ENCODE measurements around the gene GZMB.

The GZMB gene

GRCh38 chr14:24673059-24673458 lies 39.1 kb upstream of the GZMB start:
- no peak overlapping the region for H3K4ac ChIP-seq (ENCODE audit: low read depth, low read length)
- no peak overlapping the region for H2BK120ac ChIP-seq (ENCODE audit: insufficient read depth, low read length, poor library complexity)
- H3K79me1 ChIP-seq (ENCODE audit: low read length) = no peaks in the 10 kb centered on the region
- H4K91ac ChIP-seq (ENCODE audit: low read depth, low read length) = no peak overlapping the region
- no peak overlapping the region for H2AFZ ChIP-seq (ENCODE audit: insufficient read depth, low read length, poor library complexity)
- H3K18ac ChIP-seq (ENCODE audit: low read length) = no peak overlapping the region
- no peak overlapping the region for H2BK12ac ChIP-seq (ENCODE audit: low read length)
- H3K27ac ChIP-seq (ENCODE audit: low read depth, low read length) = no peak overlapping the region
- WGBS (ENCODE audit: extremely low coverage, insufficient coverage, insufficient read length) = no CpG with 5 or more reads among the region's 2 CpGs
- H3K4me2 ChIP-seq (ENCODE audit: low read length) = no peak overlapping the region
- H4K8ac ChIP-seq (ENCODE audit: low read depth, low read length) = no peak overlapping the region
- no peak overlapping the region for H4K12ac ChIP-seq (ENCODE audit: low read depth, low read length)
- H3K79me2 ChIP-seq (ENCODE audit: control insufficient read depth, insufficient read depth, low read length, poor library complexity) = no peaks in the 10 kb centered on the region
- H2AK5ac ChIP-seq (ENCODE audit: low read length) = no peak overlapping the region
- H2BK5ac ChIP-seq (ENCODE audit: low read depth, low read length, poor library complexity) = no peak overlapping the region
- H3K9ac ChIP-seq (ENCODE audit: low read length) = no peak overlapping the region
- no peaks in the 10 kb centered on the region for H3K27me3 ChIP-seq (ENCODE audit: insufficient read depth, low read length)
- no peak overlapping the region for H3K14ac ChIP-seq (ENCODE audit: low read length)
- DNase-seq = no peak
- no peak overlapping the region for H3K23ac ChIP-seq (ENCODE audit: low read length)
- H3K4me1 ChIP-seq (ENCODE audit: control insufficient read depth in 1 of 2, insufficient read depth in 2 of 2, low read length in 2 of 2) = no peaks in the 10 kb centered on the region
- no peak overlapping the region for H3K4me3 ChIP-seq (ENCODE audit: low read depth, low read length)
- no peaks in the 10 kb centered on the region for H3K36me3 ChIP-seq (ENCODE audit: control insufficient read depth in 1 of 2, insufficient read depth in 2 of 2, low read length in 2 of 2)
- no peaks in the 10 kb centered on the region for H3K9me3 ChIP-seq (ENCODE audit: insufficient read depth, low read depth, low read length)

GRCh38 chr14:24670594-24670993 lies 36.6 kb upstream of the GZMB start:
- no peaks in the 10 kb centered on the region for H3K27me3 ChIP-seq (ENCODE audit: insufficient read depth, low read length)
- H3K4me2 ChIP-seq (ENCODE audit: low read length) = no peak overlapping the region
- no peak overlapping the region for H4K8ac ChIP-seq (ENCODE audit: low read depth, low read length)
- H3K27ac ChIP-seq (ENCODE audit: low read depth, low read length) = no peak overlapping the region
- no peak overlapping the region for H2AFZ ChIP-seq (ENCODE audit: insufficient read depth, low read length, poor library complexity)
- H3K4me1 ChIP-seq (ENCODE audit: control insufficient read depth in 1 of 2, insufficient read depth in 2 of 2, low read length in 2 of 2) = no peaks in the 10 kb centered on the region
- no peak overlapping the region for H3K9ac ChIP-seq (ENCODE audit: low read length)
- no peaks in the 10 kb centered on the region for H3K36me3 ChIP-seq (ENCODE audit: control insufficient read depth in 1 of 2, insufficient read depth in 2 of 2, low read length in 2 of 2)
- H3K23ac ChIP-seq (ENCODE audit: low read length) = no peak overlapping the region
- H4K12ac ChIP-seq (ENCODE audit: low read depth, low read length) = no peak overlapping the region
- H2BK5ac ChIP-seq (ENCODE audit: low read depth, low read length, poor library complexity) = no peak overlapping the region
- no peak overlapping the region for H2BK12ac ChIP-seq (ENCODE audit: low read length)
- no CpG with 5 or more reads among the region's 1 CpG for WGBS (ENCODE audit: extremely low coverage, insufficient coverage, insufficient read length)
- no peak overlapping the region for H3K4ac ChIP-seq (ENCODE audit: low read depth, low read length)
- no peak overlapping the region for H3K18ac ChIP-seq (ENCODE audit: low read length)
- H3K14ac ChIP-seq (ENCODE audit: low read length) = no peak overlapping the region
- no peak overlapping the region for H4K91ac ChIP-seq (ENCODE audit: low read depth, low read length)
- H2AK5ac ChIP-seq (ENCODE audit: low read length) = no peak overlapping the region
- H3K79me1 ChIP-seq (ENCODE audit: low read length) = no peaks in the 10 kb centered on the region
- H3K79me2 ChIP-seq (ENCODE audit: control insufficient read depth, insufficient read depth, low read length, poor library complexity) = no peaks in the 10 kb centered on the region
- no peak overlapping the region for H2BK120ac ChIP-seq (ENCODE audit: insufficient read depth, low read length, poor library complexity)
- H3K4me3 ChIP-seq (ENCODE audit: low read depth, low read length) = no peak overlapping the region
- DNase-seq = no peak
- peaks cover 1% of the 10 kb centered on the region for H3K9me3 ChIP-seq (ENCODE audit: insufficient read depth, low read depth, low read length)

- Histone ChIP-seq H3K4ac (ENCODE audit: low read depth, low read length) (no peak overlapping the region), H4K91ac (ENCODE audit: low read depth, low read length) (no peak overlapping the region), H3K4me3 (ENCODE audit: low read depth, low read length) (no peak overlapping the region), H3K4me1 (ENCODE audit: control insufficient read depth in 1 of 2, insufficient read depth in 2 of 2, low read length in 2 of 2) (no peaks in the 10 kb centered on the region), H2BK5ac (ENCODE audit: low read depth, low read length, poor library complexity) (no peak overlapping the region), H3K27me3 (ENCODE audit: insufficient read depth, low read length) (no peaks in the 10 kb centered on the region), H3K36me3 (ENCODE audit: control insufficient read depth in 1 of 2, insufficient read depth in 2 of 2, low read length in 2 of 2) (no peaks in the 10 kb centered on the region), H3K18ac (ENCODE audit: low read length) (no peak overlapping the region), H3K4me2 (ENCODE audit: low read length) (no peak overlapping the region), H2BK120ac (ENCODE audit: insufficient read depth, low read length, poor library complexity) (no peak overlapping the region), H2AFZ (ENCODE audit: insufficient read depth, low read length, poor library complexity) (no peak overlapping the region), H3K14ac (ENCODE audit: low read length) (no peak overlapping the region), H2BK12ac (ENCODE audit: low read length) (no peak overlapping the region), H4K12ac (ENCODE audit: low read depth, low read length) (no peak overlapping the region), H2AK5ac (ENCODE audit: low read length) (no peak overlapping the region), H4K8ac (ENCODE audit: low read depth, low read length) (no peak overlapping the region), H3K9ac (ENCODE audit: low read length) (no peak overlapping the region), H3K79me2 (ENCODE audit: control insufficient read depth, insufficient read depth, low read length, poor library complexity) (no peaks in the 10 kb centered on the region), H3K9me3 (ENCODE audit: insufficient read depth, low read depth, low read length) (peaks cover 1% of the 10 kb centered on the region), H3K79me1 (ENCODE audit: low read length) (no peaks in the 10 kb centered on the region), H3K27ac (ENCODE audit: low read depth, low read length) (no peak overlapping the region), H3K23ac (ENCODE audit: low read length) (no peak overlapping the region)
- WGBS (ENCODE audit: extremely low coverage, insufficient coverage, insufficient read length) = no CpG with 5 or more reads among the region's 1 CpG
- no peak for DNase-seq
These were observed 35.7 kb upstream of the GZMB start for GRCh38 chr14:24669651-24670050.

GRCh38 chr14:24665440-24665991 lies 31.5 kb upstream of the GZMB start:
- Histone ChIP-seq H3K18ac (ENCODE audit: low read length) (no peak overlapping the region), H3K14ac (ENCODE audit: low read length) (no peak overlapping the region), H4K91ac (ENCODE audit: low read depth, low read length) (no peak overlapping the region), H3K36me3 (ENCODE audit: control insufficient read depth in 1 of 2, insufficient read depth in 2 of 2, low read length in 2 of 2) (no peaks in the 10 kb centered on the region), H3K79me1 (ENCODE audit: low read length) (no peaks in the 10 kb centered on the region), H4K8ac (ENCODE audit: low read depth, low read length) (no peak overlapping the region), H3K4me1 (ENCODE audit: control insufficient read depth in 1 of 2, insufficient read depth in 2 of 2, low read length in 2 of 2) (no peaks in the 10 kb centered on the region), H4K12ac (ENCODE audit: low read depth, low read length) (no peak overlapping the region), H3K9me3 (ENCODE audit: insufficient read depth, low read depth, low read length) (peaks cover 6% of the 10 kb centered on the region), H3K4ac (ENCODE audit: low read depth, low read length) (no peak overlapping the region), H2BK5ac (ENCODE audit: low read depth, low read length, poor library complexity) (no peak overlapping the region), H3K79me2 (ENCODE audit: control insufficient read depth, insufficient read depth, low read length, poor library complexity) (no peaks in the 10 kb centered on the region), H3K23ac (ENCODE audit: low read length) (no peak overlapping the region), H3K9ac (ENCODE audit: low read length) (no peak overlapping the region), H2AK5ac (ENCODE audit: low read length) (no peak overlapping the region), H2AFZ (ENCODE audit: insufficient read depth, low read length, poor library complexity) (no peak overlapping the region), H3K4me2 (ENCODE audit: low read length) (no peak overlapping the region), H2BK12ac (ENCODE audit: low read length) (no peak overlapping the region), H3K27ac (ENCODE audit: low read depth, low read length) (no peak overlapping the region), H2BK120ac (ENCODE audit: insufficient read depth, low read length, poor library complexity) (no peak overlapping the region), H3K27me3 (ENCODE audit: insufficient read depth, low read length) (no peaks in the 10 kb centered on the region), H3K4me3 (ENCODE audit: low read depth, low read length) (no peak overlapping the region)
- WGBS (ENCODE audit: extremely low coverage, insufficient coverage, insufficient read length) = no CpG with 5 or more reads among the region's 4 CpGs
- DNase-seq = no peak
